ENCODE data around the gene MYOM3.

GRCh38 chr1:24085546-24085945 is 26.4 kb downstream of the MYOM3 start:
- TF ChIP-seq CTCF (conservative IDR thresholded peaks at IDR 0.05; ENCODE audit: low read depth, low read length) (no peak), SMC3 (IDR thresholded peaks at IDR 0.05; ENCODE audit: low read depth, low read length) (no peak), RFX5 (IDR thresholded peaks at IDR 0.05; ENCODE audit: low read depth, low read length) (no peak), USF2 (IDR thresholded peaks at IDR 0.05; ENCODE audit: low read depth, low read length) (no peak), POLR2A (IDR thresholded peaks at IDR 0.05; ENCODE audit: low read depth, low read length) (no peak), MAZ (IDR thresholded peaks at IDR 0.05; ENCODE audit: borderline replicate concordance, low read depth, low read length) (no peak), BHLHE40 (IDR thresholded peaks at IDR 0.05; ENCODE audit: low read depth, low read length) (no peak)
